ENCODE results near the gene TOM1L1.

Gene TOM1L1

DNA sequence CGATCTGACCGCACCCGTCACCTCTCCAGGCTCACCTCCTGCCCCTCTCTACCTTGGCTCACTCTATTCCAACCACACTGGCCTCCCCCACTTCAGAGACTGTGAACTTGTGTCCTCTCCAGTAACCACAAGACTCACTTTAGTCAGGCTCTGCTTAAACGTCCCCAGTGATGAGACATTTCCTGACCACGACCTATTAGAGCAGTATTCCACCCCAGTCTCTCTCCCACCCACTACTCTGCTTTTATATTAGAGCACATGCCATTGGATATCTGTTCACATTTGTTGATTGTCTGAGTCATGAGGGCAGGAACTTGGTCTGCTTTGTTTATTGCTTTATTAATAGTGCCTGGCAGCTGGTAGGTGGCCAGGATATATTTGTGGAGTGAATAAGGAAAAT lies 47.7 kb downstream of the TOM1L1 start:
- FAIRE-seq: no peak

DNA sequence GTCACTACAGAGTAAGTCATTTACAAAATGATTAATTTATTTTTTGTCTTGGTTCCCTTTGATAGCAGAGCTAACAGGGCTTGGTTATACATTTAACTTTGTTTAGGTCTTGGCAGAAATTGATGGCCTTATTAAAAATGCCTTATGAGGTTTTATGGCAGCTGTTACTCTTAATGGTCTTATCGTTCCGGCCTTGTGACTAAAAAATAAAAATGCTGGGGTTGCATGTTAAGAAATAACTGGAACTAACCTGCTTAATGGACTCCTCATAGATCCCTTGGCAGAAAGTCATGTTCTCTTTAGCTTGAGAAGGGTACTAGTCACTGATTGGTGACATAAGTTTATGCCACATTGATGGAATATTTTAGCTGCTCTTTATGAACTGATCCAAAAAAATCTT lies 49.5 kb downstream of the TOM1L1 start:
- no peak for FAIRE-seq

DNA sequence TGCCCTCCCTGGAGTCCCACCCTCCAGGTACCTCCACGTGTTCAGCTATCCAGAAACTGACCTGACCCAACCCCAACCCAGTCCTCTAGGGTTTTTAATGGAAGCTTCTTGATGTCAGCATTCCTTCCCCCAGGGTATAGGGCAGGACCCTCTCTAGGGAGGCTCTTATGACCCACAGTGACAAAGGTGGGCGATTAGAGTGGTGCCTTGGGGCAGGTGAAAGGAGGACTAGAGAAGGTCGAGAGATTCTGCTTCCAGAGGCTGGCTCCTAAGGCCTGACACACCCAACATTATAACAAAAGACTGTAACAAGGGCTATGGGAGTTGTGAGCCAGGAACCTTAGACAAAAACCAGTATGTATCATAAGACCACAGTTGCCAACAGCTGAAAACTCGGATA lies 50.6 kb downstream of the TOM1L1 start:
- no peak for FAIRE-seq

DNA sequence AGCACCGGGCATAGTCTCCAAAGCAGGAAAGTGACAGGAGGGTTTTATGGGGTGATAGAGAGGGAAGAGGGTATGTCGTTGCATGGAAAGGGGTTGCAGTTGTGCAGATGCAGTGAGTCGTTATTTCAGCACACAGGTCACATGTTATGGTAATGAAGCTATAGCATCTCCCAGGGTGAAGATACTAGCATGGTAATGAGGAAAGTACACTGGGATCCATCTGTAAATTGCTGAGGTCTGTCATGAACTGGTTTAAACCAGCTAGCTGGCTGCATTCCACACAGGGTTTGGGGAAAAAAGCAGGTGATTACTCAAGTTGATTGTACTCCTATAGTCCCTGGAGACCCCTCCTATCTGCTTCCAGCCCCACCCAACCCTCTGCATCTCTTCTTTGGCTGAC lies 56.1 kb downstream of the TOM1L1 start:
- FAIRE-seq: no peak

DNA sequence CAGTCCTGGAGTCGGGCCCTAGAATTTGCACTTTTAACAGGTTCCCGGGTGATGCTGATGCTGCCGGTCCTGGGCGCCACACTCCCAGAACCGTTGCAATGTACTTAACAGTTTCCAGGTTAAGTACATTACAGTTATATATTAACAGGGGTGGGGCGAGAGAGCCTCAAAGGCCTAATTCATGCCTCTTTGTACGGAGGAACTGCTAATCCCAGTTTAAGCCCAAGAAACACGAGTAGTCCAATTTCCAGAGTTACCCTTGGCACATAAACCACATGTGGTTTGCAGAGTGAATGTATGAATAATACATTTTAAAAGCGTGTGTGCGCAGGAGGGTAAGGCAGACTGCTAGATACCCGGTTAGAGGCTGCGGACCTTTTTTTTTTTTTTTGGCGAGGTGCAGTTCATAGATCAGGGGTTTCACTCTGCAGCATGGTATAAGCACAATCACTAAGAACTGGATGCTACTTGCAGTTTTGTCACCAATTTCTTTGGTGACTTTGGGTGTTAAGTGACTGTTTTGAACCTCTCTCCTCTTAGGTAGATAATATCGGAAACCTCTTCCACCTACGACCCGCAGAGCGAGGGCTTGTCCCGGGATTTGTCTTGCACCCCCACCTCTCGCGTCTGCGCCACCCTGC lies 67.1 kb downstream of the TOM1L1 start:
- FAIRE-seq: no peak

DNA sequence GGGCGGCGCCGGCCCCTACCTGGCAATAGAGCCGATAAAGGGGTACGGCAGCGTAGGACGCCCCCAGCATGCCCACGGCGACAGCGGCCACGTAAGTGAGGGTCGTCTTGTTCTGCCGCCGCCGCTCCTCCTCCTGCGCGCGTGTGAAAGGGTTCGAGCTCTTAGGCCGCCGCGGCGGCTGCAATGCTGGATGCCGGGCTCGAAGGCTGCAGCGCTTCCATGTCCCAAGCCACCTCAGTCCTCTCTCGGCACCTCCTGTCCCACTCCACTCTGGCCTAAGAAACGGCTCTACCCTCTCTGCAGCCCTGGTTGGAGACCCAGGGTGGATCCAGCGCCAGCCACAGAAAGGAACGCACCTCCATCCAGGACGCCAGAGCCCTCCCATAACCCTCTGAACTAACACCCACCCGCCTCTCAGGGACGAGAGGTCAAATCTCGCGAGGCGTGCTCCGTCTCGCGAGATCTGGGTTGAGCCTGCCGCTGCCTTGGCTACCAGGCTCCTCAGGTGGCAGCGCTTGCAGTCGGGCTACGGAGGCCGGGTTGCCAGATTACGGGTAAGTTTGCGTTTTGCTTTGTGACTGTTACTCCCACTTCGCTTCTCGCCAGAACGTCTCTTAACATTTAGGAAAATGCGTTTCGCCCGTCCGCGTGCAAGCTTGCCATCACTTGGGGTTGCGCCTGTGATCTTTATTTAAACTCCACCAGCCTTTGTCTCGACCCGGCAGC lies 67.8 kb downstream of the TOM1L1 start, which contains the start of the genes COX11 and STXBP4:
Gene COX11 (minus strand): TSS at position 393 of the 726 bp plus-strand sequence. CDS start 8 bp downstream, at position 385.
Gene STXBP4 (plus strand): TSS at position 504 of the 726 bp plus-strand sequence. CDS start 17,455 bp downstream, outside the sequence.
- peak; percentile 31 for FAIRE-seq

DNA sequence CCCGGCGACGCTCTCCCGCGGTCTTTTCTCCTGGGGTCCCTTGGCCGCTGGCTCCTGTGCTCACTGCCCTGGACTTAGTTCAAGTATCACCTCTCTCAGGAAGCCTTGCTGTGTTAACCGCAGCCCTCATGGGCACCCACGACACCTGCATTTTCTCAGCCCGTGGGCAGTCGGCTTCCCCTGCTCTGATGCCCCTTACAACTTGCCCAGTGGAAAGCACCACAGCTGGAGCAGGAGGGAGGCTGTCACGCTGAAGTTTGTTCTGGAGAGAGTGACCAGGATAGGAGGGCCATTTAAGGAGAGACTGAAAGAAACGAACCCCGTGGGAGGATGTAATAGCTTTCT lies 68.3 kb downstream of the TOM1L1 start:
- no peak for FAIRE-seq

DNA sequence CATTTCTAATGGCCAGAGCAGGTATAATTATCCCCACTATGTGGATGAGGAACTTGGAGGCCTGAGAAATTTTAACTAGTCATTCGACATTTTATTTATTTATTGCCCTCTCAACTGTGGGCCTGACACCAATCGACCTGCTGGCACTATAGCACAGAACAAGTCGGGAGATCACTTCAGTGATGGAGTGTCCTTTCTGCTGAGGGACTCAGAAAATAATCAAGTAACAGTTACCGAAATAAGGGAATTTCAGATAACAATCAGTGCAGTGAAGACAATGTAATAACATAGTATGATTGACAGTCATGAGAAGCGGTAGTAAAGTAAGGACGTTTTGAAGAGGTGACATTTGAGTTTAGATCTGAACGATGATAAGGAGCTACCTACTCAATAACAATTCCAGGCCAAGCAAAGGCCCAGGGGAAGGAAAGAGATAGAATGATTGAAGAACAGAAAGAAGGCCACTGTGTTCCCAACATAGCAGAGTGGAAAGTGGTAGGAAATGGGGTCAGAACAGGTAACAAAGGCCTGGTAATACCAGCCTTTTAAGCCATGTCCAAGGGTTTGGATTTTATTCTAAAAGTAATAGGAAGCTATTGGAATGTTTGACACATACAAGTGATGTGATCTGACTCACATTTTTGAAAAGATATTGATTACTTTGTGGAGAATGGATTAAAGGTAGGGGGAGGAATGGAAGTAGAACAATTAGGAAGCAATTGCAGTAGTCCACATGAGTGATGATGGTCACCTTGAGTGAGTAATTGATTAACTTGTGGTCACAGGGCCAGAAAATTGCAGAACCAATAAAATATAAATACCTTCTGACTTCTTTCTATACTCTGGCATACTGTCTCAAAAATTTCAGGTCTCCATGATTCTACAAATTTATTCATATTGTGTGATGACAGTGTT lies 69.3 kb downstream of the TOM1L1 start:
- FAIRE-seq: no peak

DNA sequence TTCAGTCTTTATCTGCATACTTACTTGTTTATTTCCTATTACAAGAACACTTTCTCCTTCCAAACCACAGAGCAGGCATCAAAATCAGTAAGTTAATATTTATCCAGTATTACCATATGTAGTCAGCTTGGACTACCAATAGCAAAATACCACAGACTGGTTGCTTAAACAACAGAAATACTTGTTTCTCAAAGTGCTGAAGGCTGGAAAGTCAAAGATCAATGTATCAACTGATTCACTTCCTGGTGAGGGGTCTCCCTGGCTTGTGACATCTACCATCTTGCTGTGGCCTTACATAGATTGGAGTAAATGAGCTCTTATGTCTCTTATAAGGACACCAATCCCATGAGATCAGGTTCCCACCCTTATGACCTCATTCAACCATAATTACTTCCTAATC lies 70.5 kb downstream of the TOM1L1 start:
- no peak for FAIRE-seq

DNA sequence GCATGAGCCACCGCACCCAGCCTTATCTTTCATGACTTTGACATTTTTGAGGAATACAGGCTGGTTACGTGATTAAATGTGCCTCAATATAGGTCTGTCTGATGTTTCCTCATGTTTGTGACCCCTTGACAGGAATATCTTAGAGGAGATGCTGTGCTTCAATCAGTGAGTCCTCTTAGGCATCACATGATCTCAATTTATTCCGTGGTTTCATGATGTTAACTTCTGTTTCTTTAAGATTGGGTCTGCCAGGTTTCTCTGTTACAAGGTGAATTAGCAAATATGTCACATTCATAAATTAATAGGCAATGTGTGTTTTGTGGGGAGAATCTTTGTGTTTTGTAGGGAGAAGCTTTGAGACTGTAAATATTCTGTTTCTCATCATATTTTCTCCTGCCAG lies 71.2 kb downstream of the TOM1L1 start:
- no peak for FAIRE-seq

DNA sequence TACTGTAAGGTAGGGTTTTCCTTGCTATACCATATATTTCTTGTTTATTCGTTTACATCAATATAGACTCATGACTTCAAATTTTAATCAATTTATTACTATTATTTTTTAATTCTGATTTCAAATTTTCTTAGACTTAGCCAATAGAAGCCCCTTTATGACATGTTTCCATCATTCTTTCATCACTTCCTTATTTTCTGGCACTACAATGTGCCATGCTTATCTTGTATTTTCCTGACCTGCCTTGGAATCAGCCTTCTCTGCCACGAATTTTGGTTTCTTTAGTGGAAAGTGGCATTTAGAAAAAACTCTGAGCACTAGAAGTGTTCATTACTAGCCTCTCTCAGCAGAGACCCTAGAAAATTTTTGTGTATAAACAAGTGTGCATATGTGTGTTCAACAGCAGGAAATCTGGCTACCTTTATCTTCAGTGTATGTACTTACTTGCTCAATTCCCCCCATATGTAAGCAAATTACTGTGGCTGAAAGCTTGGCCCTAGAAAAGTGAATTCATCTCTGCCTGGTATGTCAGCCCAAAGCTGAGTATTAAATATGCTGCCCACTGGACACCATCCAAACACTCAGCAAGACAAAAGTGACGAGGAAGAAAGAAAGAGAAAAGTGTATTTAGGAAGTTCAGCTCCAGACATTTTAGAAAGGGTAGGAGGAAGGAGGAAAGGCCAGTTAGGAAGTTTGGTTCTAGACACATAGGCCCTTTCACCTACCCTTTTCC lies 71.9 kb downstream of the TOM1L1 start:
- no peak for FAIRE-seq

DNA sequence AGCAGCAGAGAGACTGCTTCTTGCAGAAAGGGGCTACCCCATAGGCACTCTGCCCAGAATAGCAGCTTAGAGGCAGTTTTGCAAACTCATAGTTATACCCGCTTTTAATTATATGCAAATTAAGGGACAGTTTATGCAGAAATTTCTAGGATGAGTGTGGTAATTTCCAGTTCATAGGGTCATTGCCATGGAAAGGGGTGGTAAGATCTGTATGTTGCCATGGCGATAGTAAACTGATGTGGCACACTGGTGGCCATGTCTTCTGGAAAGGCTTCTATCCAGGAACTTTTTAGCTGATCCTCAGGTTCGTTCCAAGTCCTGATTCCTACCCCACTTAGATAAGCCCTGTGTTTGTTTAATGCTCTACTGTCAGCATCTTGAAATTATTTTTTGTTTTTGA lies 74.1 kb downstream of the TOM1L1 start:
- FAIRE-seq: no peak

DNA sequence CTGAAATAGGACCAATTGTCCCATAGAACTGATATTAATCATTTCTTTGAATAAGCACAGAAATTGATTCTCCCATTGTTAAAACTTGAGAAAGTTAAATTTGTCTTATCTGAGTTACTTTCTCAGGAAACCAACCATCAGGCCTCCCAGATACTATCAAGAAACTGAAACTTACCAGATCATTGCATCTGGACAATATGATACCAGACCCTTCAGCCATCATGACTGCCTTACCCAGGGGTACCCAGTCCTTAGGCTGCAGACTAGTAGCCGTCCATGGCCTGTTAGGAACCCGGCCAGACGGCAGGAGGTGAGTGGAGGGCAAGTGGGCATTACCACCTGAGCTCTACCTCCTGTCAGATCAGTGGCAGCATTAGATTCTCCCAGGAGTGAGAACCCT lies 75.7 kb downstream of the TOM1L1 start:
- no peak for FAIRE-seq

DNA sequence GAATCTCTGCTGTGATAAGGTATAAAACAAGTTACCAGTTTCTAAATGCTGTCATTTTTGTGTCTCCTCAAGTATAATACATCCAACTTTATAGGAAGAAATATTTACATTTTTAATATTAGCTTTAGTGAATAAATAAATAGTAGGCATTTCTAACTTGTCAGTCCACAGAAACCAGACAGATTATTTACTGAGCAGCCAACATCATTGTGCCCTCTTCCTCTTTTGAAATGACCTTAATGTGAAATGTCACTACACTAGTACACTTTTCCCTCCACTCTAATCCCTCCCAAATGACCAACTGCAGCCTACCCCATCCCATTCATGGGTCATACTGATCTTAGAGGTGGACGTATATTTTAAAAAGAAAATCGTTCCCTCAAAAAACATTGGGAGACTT lies 77.1 kb downstream of the TOM1L1 start:
- FAIRE-seq: no peak

DNA sequence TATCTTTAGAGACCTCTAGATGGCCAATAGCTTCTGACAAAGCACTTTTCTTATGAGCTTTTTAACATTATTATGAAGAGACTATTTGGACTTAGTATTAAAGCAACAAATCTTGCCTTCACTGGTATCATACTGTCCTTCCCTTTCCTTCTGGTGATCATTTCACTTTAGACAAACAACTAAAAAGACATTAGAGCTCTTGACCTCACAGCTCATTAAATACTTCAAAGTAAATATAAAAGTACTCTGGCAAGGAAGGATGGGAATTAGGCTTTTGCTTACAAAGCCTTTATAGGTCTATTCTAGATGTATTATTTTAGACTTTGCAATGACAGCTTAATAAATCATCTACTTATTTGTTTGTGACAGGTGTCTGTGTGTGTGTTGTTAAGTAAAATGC lies 79.0 kb downstream of the TOM1L1 start:
- peak; percentile 73 for FAIRE-seq

DNA sequence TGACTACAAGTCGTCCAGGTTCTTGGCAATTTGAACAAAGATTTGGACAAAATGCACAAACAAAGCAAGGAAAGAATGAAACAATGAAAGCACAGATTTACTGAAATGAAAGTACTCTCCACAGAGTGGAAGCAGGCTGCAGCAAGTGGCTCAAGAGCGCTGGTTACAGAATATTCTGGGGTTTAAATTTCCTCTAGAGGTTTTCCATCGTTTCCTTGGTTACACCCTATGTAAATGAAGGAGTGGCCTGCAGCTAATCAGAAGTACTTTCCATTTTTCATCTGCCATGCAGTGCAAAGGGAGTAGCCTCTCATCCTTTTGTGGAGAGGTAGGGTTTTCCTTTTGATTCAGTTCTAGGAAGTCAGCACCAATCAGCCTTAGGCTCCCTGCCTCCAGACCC lies 79.7 kb downstream of the TOM1L1 start:
- no peak for FAIRE-seq

DNA sequence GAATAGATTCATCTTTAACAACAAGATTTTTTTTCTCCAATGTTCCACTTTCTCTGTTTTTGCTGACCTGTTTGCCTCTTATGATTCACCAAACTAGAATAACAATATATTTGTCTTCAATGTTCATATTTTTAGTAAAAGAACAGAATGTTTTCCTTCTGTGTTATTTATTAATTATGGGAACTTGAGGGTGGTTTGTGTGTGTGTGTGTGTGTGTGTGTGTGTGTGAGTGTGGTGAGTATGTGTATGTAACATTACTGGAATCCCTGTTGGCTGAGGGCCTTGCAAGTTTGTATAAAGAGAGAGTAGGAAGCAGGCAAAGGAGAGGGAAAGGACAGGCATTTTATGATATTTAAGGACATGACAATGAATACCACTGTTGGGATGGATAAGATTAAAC lies 81.7 kb downstream of the TOM1L1 start:
- FAIRE-seq: no peak

DNA sequence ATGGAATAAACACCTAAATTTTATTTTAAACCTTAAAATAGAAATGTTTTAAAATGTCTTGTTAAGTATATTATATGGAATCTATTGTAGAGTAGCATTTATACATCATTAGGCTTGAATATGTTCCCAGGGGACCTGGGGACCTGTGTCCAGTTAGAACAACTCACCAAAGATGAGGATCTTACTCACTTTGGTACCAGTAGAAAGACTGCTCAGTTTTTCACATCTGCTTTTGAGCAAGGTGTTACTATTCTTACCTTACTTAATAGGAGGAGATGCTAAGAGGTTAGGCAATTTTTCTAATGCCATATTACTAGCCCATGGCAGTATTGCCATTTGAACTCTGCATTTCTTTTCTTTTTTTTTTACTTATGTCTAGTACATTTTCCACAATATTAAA lies 82.6 kb downstream of the TOM1L1 start:
- FAIRE-seq: no peak

DNA sequence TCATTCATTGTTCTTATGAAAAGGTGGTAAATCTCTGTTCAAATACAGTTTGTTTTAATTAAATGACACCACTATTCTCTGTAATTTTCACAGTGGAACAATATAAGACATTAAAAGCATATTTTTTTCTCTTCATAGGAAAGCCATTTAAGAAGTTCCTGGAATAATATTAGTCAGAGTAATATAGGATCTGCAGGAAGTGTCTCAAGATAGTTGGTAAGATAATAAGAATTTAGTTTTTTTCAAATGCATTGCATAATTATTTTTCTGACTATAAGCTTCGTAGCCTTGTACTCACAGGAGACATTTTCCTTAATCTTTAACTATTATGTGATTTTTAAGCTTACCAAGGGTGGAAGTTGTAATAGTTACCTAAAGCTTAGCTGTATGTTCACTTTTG lies 84.8 kb downstream of the TOM1L1 start:
- FAIRE-seq: no peak

DNA sequence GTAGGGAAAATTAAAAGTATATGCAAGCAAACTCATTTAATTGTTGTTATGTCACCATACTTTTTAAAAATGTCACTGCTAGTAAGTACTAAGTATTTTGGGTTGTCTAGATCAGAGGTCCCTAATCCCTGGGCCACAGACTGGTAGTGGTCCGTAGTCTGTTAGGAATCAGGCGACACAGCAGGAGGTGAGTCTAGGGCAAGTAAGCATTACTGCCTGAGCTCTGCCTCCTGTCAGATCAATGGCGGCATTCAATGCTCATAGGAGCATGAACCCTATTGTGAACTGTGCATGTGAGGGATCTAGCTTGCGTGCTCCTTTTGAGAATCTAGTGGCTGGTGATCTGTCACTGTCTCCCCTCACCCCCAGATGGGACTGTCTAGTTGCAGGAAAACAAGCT lies 89.5 kb downstream of the TOM1L1 start:
- no peak for FAIRE-seq

DNA sequence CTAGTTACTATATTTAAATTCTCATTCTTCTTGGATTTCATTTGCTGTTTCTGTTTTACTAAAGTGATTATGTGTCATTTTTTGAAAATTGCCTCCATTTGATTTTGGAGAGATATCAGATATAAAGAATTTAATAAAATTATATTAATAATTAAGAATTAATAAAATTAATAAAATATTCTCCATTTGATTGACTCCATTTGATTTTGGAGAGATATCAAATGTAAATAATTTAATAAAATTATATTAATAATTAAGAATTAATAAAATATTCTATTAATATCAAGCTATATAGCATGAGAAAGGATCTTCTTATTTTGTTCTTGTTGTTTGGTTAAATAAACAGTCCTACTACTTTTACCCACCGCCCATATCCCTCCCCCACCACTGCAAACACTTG lies 90.9 kb downstream of the TOM1L1 start:
- FAIRE-seq: peak; percentile 78

DNA sequence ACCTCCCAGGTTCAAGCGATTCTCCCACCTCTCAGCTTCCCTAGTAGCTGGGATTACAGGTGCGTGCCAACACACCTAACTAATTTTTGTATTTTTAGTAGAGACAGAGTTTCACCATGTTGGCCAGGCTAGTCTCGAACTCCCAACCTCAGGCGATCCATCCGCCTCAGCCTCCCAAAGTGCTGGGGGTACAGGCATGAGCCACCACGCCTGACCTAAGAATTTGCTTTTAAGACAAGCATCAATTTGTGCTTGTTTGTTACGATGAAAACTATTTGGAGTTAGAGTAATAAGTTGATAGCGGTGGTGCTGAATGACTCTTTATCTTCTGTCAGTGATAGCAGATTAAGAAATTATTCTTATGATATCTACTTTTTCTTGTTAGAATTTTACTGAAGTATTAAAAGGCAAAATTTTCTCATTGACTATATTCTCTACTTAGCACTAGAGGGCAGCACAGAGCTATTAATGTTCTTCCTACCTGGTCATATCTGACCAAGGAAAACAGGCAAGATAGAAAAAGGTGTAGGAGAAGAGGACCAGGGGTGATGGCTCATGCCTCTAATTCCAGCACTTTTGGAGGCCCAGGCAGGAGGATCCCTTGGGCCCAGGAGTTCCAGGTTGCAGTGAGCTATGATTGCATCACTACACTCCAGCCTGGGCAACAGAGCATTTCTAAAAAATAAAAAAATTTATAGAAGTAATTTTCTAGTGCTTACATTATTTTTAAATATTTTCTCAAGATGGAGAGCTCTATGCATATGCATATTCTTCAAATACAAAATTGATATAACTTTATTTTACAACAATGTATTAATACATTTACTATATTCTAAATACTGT lies 92.4 kb downstream of the TOM1L1 start:
- FAIRE-seq: peak; percentile 80
